Endothelial cell of umbilical vein (primary cell): ENCODE data around the gene ZSCAN5B. TPM values are rescaled to one million over a fixed set of nuclear protein-coding genes. Genes with fewer than 3 reads are reported as not detected.

Experiments used
- BruUV-seq: library from RNA; stranded (reverse); fragments of 400-500 nt; replicated peaks from 2 replicates; lab custom pipeline; 2021; lab: Mats Ljungman, UMichigan
- CTCF ChIA-PET: fragments of 300-600, 350-600 bp; sonication (Branson Sonifier 250); formaldehyde crosslinking; loops from one replicate; lab custom pipeline; 2021; ENCODE audit warnings: antibody characterized with exemption, inconsistent platforms; lab: Charles Lee
- POLR2A ChIA-PET: fragments of 300-600, 350-600 bp; sonication (Branson Sonifier 250); formaldehyde crosslinking; loops from one replicate; lab custom pipeline; 2021; ENCODE audit warnings: antibody characterized with exemption, inconsistent platforms; lab: Charles Lee
- DNase-seq: peaks from one replicate; pipeline ENCODE4 v3.0.0-alpha.2; 2011; ENCODE audit warnings: low read depth, low spot score
- FAIRE-seq: peaks from 2 replicates; lab custom pipeline; 2011; peaks lifted over from hg19 to GRCh38; lab: Jason Lieb, UNC
- H2AFZ ChIP-seq: 2 replicates; pipeline ENCODE4 v1.6.0; 2012; ENCODE audit warnings: low read depth, low read length, control low read depth, inconsistent platforms
- H3K27ac ChIP-seq: 2 replicates; pipeline ENCODE4 v1.5.1; 2011; ENCODE audit warnings: low read depth, mild to moderate bottlenecking, control low read depth, low read length, moderate library complexity; ENCODE audit not compliant: insufficient read depth
- H3K27me3 ChIP-seq, 2 experiments: 2 replicates each; pipeline versions ENCODE4 v1.6.0 to v1.6.1; 2011; ENCODE audit warnings: low read length in 2 of 2, mixed read lengths in 1 of 2; ENCODE audit not compliant: control insufficient read depth in 2 of 2, insufficient read depth in 2 of 2
- H3K36me3 ChIP-seq, 2 experiments: 2 replicates in 1 of 2; 3 replicates in 1 of 2; pipeline ENCODE4 v1.5.1; 2011; ENCODE audit warnings: low read length in 2 of 2, mild to moderate bottlenecking in 1 of 2, moderate library complexity in 1 of 2; ENCODE audit not compliant: control insufficient read depth in 2 of 2, insufficient read depth in 2 of 2; ENCODE audit errors: extremely low read depth in 1 of 2
- H3K4me1 ChIP-seq: 3 replicates; pipeline ENCODE4 v1.5.1; 2011; ENCODE audit warnings: mild to moderate bottlenecking, low read length; ENCODE audit not compliant: control insufficient read depth, insufficient read depth; ENCODE audit errors: extremely low read depth
- H3K4me2 ChIP-seq: 2 replicates; pipeline ENCODE4 v1.6.1; 2011; ENCODE audit warnings: low read length, control low read depth, mixed read lengths; ENCODE audit not compliant: insufficient read depth
- H3K4me3 ChIP-seq, 3 experiments: fragments of 200-600 bp in 1 of 3; sonication (generic), shearing (Covaris generic) in 1 of 3; replicated peaks in 1 of 3; 2 replicates each; pipeline ENCODE4 v1.5.1; 2011 to 2016; ENCODE audit warnings: control low read depth in 3 of 3, low read length in 3 of 3, mild to moderate bottlenecking in 2 of 3, inconsistent platforms in 1 of 3, low read depth in 1 of 3, moderate library complexity in 1 of 3; ENCODE audit not compliant: insufficient read depth in 1 of 3
- H3K79me2 ChIP-seq: 2 replicates; pipeline ENCODE4 v1.6.0; 2012; ENCODE audit warnings: low read length, inconsistent platforms; ENCODE audit not compliant: control insufficient read depth, insufficient read depth
- H3K9ac ChIP-seq: replicated peaks from 2 replicates; pipeline ENCODE3; 2011; ENCODE audit warnings: low read length, control low read depth; ENCODE audit not compliant: insufficient read depth; ENCODE audit errors: extremely low read depth
- H3K9me1 ChIP-seq: replicated peaks from 3 replicates; pipeline ENCODE4 v1.6.0; 2011; ENCODE audit warnings: mild to moderate bottlenecking, low read length; ENCODE audit not compliant: control insufficient read depth, insufficient read depth; ENCODE audit errors: extremely low read depth
- H3K9me3 ChIP-seq: replicated peaks from 2 replicates; pipeline ENCODE4 v1.5.1; 2012; ENCODE audit warnings: low read length, inconsistent platforms; ENCODE audit not compliant: control insufficient read depth, insufficient read depth
- H4K20me1 ChIP-seq: replicated peaks from 2 replicates; pipeline ENCODE3; 2011; ENCODE audit warnings: mild to moderate bottlenecking, low read length; ENCODE audit not compliant: control insufficient read depth, insufficient read depth; ENCODE audit errors: extremely low read depth
- EZH2 ChIP-seq: IDR thresholded peaks from 2 replicates; pipeline ENCODE4 v1.6.1; 2012; ENCODE audit warnings: borderline replicate concordance, low read depth, mild to moderate bottlenecking, moderate library complexity, low read length, inconsistent platforms; ENCODE audit not compliant: severe bottlenecking
- FOS ChIP-seq: IDR thresholded peaks from 2 replicates; pipeline ENCODE4 v1.6.1; 2011; ENCODE audit warnings: mild to moderate bottlenecking, low read length, moderate library complexity, borderline replicate concordance; ENCODE audit not compliant: insufficient read depth
- GATA2 ChIP-seq: IDR thresholded peaks from 2 replicates; pipeline ENCODE4 v1.7.0; 2011; ENCODE audit warnings: low read depth, mild to moderate bottlenecking, moderate library complexity, mixed read lengths, low read length; ENCODE audit not compliant: insufficient read length, insufficient read depth
- JUN ChIP-seq: IDR thresholded peaks from 2 replicates; pipeline ENCODE4 v1.6.1; 2011; ENCODE audit warnings: borderline replicate concordance, low read depth; ENCODE audit not compliant: insufficient read length, insufficient read depth
- MYC ChIP-seq: IDR thresholded peaks from one replicate; pipeline ENCODE4 v1.6.1; 2011; ENCODE audit warnings: mild to moderate bottlenecking, low read depth, low read length
- POLR2A ChIP-seq: IDR thresholded peaks from 2 replicates; pipeline ENCODE4 v1.6.1; 2012; ENCODE audit warnings: low read depth, mild to moderate bottlenecking, control low read depth, low read length
- POLR2AphosphoS5 ChIP-seq: IDR thresholded peaks from 2 replicates; pipeline ENCODE4 v1.6.1; 2012; ENCODE audit warnings: low read depth, mild to moderate bottlenecking, control low read depth, low read length, moderate library complexity; ENCODE audit not compliant: insufficient read depth
- dilution Hi-C: fragments of 300-500 bp; cut with MboI; formaldehyde crosslinking; loops from one replicate; pipeline ENCODE4 v1.15.0; 2019; ENCODE audit warnings: low sequenced_read_pairs; ENCODE audit not compliant: extremely low pct_ligation_motif_present
- intact Hi-C: fragments of 100-400 bp; cut with micrococcal nuclease; formaldehyde crosslinking; loops from one replicate; pipeline ENCODE4 v1.10.0; 2022
- polyA plus RNA-seq, 4 experiments: library from polyadenylated mRNA; depleted of rRNA in 3 of 4; stranded (reverse) in 3 of 4; unstranded in 1 of 4; fragments of >200 nt; gene quantifications; 2 replicates each; pipeline versions ENCODE4 v1.2.1 to v1.2.3, GENCODE V29; 2011 to 2012; ENCODE audit warnings: missing spikeins in 1 of 4
- total RNA-seq: library from RNA; stranded (reverse); gene quantifications from 2 replicates; pipeline ENCODE4 v1.2.3, GENCODE V29; 2021
- TF ChIP-seq, protein P1 (sequence below), 2 donors: IDR thresholded peaks; 1 replicate in 1 of 2; 2 replicates in 1 of 2; pipeline ENCODE4 v1.5.1; 2011; ENCODE audit warnings: low read length in 2 of 2, mild to moderate bottlenecking in 2 of 2, moderate library complexity in 2 of 2, control low read depth in 1 of 2, inconsistent platforms in 1 of 2, low read depth in 1 of 2; ENCODE audit not compliant: insufficient read depth in 1 of 2; ENCODE audit errors: extremely low read depth in 1 of 2
- TF ChIP-seq, protein P2 (sequence below): IDR thresholded peaks from 2 replicates; pipeline ENCODE4 v1.6.1; 2011; ENCODE audit not compliant: insufficient read depth, insufficient read length

The ZSCAN5B gene
- total and polyA plus RNA-seq, 2 donors (not counting 3 experiments of a cell fraction or from before 2014, with no cell fraction given) = 0.07 TPM; not detected in 1

- Histone ChIP-seq H3K27ac (no peak within 1 kb of the TSS), H2AFZ (no peak within 1 kb of the TSS), H3K79me2 (no peaks in the 10 kb centered on the region), H3K36me3 (no peaks in the 10 kb centered on the region), H3K27me3 (no peaks in the 10 kb centered on the region), H4K20me1 (no peaks in the 10 kb centered on the region), H3K4me1 (no peaks in the 10 kb centered on the region), H3K9me3 (no peaks in the 10 kb centered on the region), H3K9me1 (no peaks in the 10 kb centered on the region), H3K4me2 (no peak within 1 kb of the TSS), H3K9ac (no peak within 1 kb of the TSS), H3K4me3 (no peak within 1 kb of the TSS)
- POLR2A ChIA-PET = no interaction called here
- no peak for DNase-seq
- FAIRE-seq = no peak
- CTCF ChIA-PET = no interaction called here
- TF ChIP-seq POLR2AphosphoS5 = no peak
- TF ChIP-seq GATA2 = no peak
- no peak for TF ChIP-seq FOS
- TF ChIP-seq MYC = no peak
- TF ChIP-seq, protein P1, sequence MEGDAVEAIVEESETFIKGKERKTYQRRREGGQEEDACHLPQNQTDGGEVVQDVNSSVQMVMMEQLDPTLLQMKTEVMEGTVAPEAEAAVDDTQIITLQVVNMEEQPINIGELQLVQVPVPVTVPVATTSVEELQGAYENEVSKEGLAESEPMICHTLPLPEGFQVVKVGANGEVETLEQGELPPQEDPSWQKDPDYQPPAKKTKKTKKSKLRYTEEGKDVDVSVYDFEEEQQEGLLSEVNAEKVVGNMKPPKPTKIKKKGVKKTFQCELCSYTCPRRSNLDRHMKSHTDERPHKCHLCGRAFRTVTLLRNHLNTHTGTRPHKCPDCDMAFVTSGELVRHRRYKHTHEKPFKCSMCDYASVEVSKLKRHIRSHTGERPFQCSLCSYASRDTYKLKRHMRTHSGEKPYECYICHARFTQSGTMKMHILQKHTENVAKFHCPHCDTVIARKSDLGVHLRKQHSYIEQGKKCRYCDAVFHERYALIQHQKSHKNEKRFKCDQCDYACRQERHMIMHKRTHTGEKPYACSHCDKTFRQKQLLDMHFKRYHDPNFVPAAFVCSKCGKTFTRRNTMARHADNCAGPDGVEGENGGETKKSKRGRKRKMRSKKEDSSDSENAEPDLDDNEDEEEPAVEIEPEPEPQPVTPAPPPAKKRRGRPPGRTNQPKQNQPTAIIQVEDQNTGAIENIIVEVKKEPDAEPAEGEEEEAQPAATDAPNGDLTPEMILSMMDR (IDR thresholded peaks at IDR 0.05; ENCODE audit: extremely low read depth in 1 of 2, insufficient read depth in 1 of 2, low read depth in 1 of 2, low read length in 2 of 2) = no peak
- TF ChIP-seq, protein P2, sequence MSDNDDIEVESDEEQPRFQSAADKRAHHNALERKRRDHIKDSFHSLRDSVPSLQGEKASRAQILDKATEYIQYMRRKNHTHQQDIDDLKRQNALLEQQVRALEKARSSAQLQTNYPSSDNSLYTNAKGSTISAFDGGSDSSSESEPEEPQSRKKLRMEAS = no peak
- no peak for TF ChIP-seq EZH2
- TF ChIP-seq JUN = no peak
- no peak for TF ChIP-seq POLR2A
- intact Hi-C loops (no loop called here), dilution Hi-C loops (no loop called here)
- no TSS peak for BruUV-seq
These were observed 4.4 kb upstream of the ZSCAN5B start, which contains the start of gene ZSCAN5C for GRCh38 chr19:56201973-56202372. ZSCAN5C (plus strand) TSS chr19:56202273; CDS start chr19:56205914, 3,641 bp downstream.
